ENCODE results near the gene RNF144A. TPM values are rescaled to one million over a fixed set of nuclear protein-coding genes. Genes with fewer than 3 reads are reported as not detected.

RNF144A gene
- total RNA-seq, 1 experiment from 2014 or later, result 13.0 TPM

DNA sequence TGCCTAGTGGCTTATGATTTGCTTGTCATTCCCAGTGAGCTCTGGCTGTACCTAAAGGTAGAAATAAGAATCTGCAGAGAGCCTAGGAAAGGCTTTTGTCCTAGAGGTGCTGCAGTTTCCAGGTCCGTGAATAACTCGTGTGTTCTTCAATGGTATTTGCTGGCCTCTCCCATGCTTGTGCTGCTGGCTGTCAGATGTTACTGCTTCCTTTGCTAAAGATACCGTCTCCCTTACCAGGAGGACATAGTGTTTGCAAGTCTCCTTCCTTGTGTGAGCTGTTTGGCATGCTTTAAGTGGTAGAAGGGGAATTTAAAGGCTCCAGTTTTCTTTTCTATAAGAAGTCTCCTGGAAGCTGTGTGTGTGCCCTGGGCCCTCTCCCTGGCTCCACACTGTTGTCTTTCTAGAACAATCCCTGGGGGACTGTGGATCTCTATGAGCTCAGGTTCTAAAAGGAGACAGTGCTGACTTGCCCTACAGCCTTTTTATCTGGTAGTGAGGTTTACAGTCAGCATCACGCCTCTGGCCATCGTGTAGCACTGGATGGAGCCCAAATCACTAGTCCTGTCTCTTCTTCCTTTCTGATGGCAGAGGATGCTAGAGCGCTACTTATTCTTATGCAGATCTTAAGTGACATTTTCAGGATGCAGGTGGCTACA is 65.8 kb downstream of the RNF144A start:
- ChIA-PET CTCF (no interaction called here), POLR2A (no interaction called here)

GRCh38 chr2:6986301-6986911 is 69.2 kb downstream of the RNF144A start:
- H3K36me3 ChIP-seq (ENCODE audit: control insufficient read depth in 1 of 2, insufficient read depth in 2 of 2, low read length in 2 of 2), result no peaks in the 10 kb centered on the region
- no peak overlapping the region for H2AFZ ChIP-seq (ENCODE audit: low read depth, low read length, poor library complexity, severe bottlenecking)
- H3K27me3 ChIP-seq (ENCODE audit: insufficient read depth, low read length), result no peaks in the 10 kb centered on the region
- ATAC-seq, result no peak
- H4K20me1 ChIP-seq (ENCODE audit: insufficient read depth), result no peaks in the 10 kb centered on the region
- DNase-seq (ENCODE audit: low read depth, low spot score), result no peak
- H3K4me3 ChIP-seq (replicated peaks in 1 of 2; ENCODE audit: low read depth in 1 of 2, low read length in 2 of 2), result no peak overlapping the region
- no peak overlapping the region for H3K9ac ChIP-seq (ENCODE audit: low read length)
- no peak overlapping the region for H3K27ac ChIP-seq (ENCODE audit: low read depth, low read length)
- ChIA-PET CTCF (no interaction called here), POLR2A (no interaction called here), RAD21 (ENCODE audit: low non-redundant PET in 1 of 2, low total read pairs in 2 of 2, uncharacterized antibody in 2 of 2, unreplicated experiment in 2 of 2) (no interaction called here)
- no TSS peak for BruUV-seq (replicated peaks)
- H3K9me2 ChIP-seq (ENCODE audit: insufficient read depth), result no peaks in the 10 kb centered on the region
- H3K9me3 ChIP-seq (ENCODE audit: control insufficient read depth in 1 of 2, insufficient read depth in 1 of 2, low read depth in 1 of 2, low read length in 2 of 2), result no peaks in the 10 kb centered on the region
- intact Hi-C loops (cut with micrococcal nuclease), result no loop called here
- H3K4me1 ChIP-seq (ENCODE audit: control insufficient read depth in 1 of 2, insufficient read depth in 2 of 2, low read length in 2 of 2), result no peaks in the 10 kb centered on the region
- H3K79me2 ChIP-seq (ENCODE audit: insufficient read depth, low read length), result no peaks in the 10 kb centered on the region
- no peak overlapping the region for H3K4me2 ChIP-seq (ENCODE audit: low read length)
- TF ChIP-seq CBX3 (IDR thresholded peaks at IDR 0.05; ENCODE audit: low read depth), result no peak
- no peak for TF ChIP-seq ZNF274 (IDR thresholded peaks at IDR 0.05; ENCODE audit: low read depth, low read length)
- TF ChIP-seq, protein P1, sequence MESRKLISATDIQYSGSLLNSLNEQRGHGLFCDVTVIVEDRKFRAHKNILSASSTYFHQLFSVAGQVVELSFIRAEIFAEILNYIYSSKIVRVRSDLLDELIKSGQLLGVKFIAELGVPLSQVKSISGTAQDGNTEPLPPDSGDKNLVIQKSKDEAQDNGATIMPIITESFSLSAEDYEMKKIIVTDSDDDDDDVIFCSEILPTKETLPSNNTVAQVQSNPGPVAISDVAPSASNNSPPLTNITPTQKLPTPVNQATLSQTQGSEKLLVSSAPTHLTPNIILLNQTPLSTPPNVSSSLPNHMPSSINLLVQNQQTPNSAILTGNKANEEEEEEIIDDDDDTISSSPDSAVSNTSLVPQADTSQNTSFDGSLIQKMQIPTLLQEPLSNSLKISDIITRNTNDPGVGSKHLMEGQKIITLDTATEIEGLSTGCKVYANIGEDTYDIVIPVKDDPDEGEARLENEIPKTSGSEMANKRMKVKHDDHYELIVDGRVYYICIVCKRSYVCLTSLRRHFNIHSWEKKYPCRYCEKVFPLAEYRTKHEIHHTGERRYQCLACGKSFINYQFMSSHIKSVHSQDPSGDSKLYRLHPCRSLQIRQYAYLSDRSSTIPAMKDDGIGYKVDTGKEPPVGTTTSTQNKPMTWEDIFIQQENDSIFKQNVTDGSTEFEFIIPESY (IDR thresholded peaks at IDR 0.05; ENCODE audit: extremely low read depth, insufficient replicate concordance, low read length), result no peak
- TF ChIP-seq POLR2A (IDR thresholded peaks at IDR 0.05; ENCODE audit: borderline replicate concordance, extremely low read depth, insufficient read depth, insufficient read length), result no peak
- no peak for TF ChIP-seq YY1 (IDR thresholded peaks at IDR 0.05; ENCODE audit: extremely low read depth, insufficient replicate concordance, low read depth, low read length)
- TF ChIP-seq CTCF (IDR thresholded peaks at IDR 0.05 in 2 of 3, conservative IDR thresholded peaks at IDR 0.05 in 1 of 3; ENCODE audit: borderline replicate concordance in 1 of 3, insufficient read depth in 1 of 3, low read depth in 2 of 3, low read length in 2 of 3), result no peak
- no peak for TF ChIP-seq SIN3A (IDR thresholded peaks at IDR 0.05; ENCODE audit: low read depth)
- no peak for TF ChIP-seq CEBPB (IDR thresholded peaks at IDR 0.05; ENCODE audit: low read depth)
- no peak for TF ChIP-seq ZFX (IDR thresholded peaks at IDR 0.05)

More for the DNA sequence above, 65.8 kb downstream of the RNF144A start:
- DNase-seq (ENCODE audit: low read depth, low spot score), result no peak
- H3K4me2 ChIP-seq (ENCODE audit: low read length), result no peak overlapping the region
- TF ChIP-seq ELF1 (IDR thresholded peaks at IDR 0.05; ENCODE audit: borderline replicate concordance, low read depth), result no peak
- no peak for TF ChIP-seq ZNF274 (IDR thresholded peaks at IDR 0.05; ENCODE audit: low read depth, low read length)
- TF ChIP-seq POLR2AphosphoS5 (IDR thresholded peaks at IDR 0.05; ENCODE audit: low read depth, low read length), result no peak
- no peak for TF ChIP-seq YY1 (IDR thresholded peaks at IDR 0.05; ENCODE audit: extremely low read depth, insufficient replicate concordance, low read depth, low read length)
- TF ChIP-seq, protein P1 (IDR thresholded peaks at IDR 0.05; ENCODE audit: extremely low read depth, insufficient replicate concordance, low read length), result no peak
- no peak for ATAC-seq
- no peaks in the 10 kb centered on the region for H3K9me2 ChIP-seq (ENCODE audit: insufficient read depth)
- no peak overlapping the region for H2AFZ ChIP-seq (ENCODE audit: low read depth, low read length, poor library complexity, severe bottlenecking)
- intact Hi-C loops (cut with micrococcal nuclease), result no loop called here
- no peak overlapping the region for H3K4me3 ChIP-seq (replicated peaks in 1 of 2; ENCODE audit: low read depth in 1 of 2, low read length in 2 of 2)
- no TSS peak for BruUV-seq (replicated peaks)
- no peaks in the 10 kb centered on the region for H4K20me1 ChIP-seq (ENCODE audit: insufficient read depth)
- H3K9ac ChIP-seq (ENCODE audit: low read length), result no peak overlapping the region
- no peaks in the 10 kb centered on the region for H3K79me2 ChIP-seq (ENCODE audit: insufficient read depth, low read length)
- H3K4me1 ChIP-seq (ENCODE audit: control insufficient read depth in 1 of 2, insufficient read depth in 2 of 2, low read length in 2 of 2), result no peaks in the 10 kb centered on the region
- H3K9me3 ChIP-seq (ENCODE audit: control insufficient read depth in 1 of 2, insufficient read depth in 1 of 2, low read depth in 1 of 2, low read length in 2 of 2), result no peaks in the 10 kb centered on the region; a peak in 1 of 4 replicates
- no peak overlapping the region for H3K27ac ChIP-seq (ENCODE audit: low read depth, low read length)
- H3K36me3 ChIP-seq (ENCODE audit: control insufficient read depth in 1 of 2, insufficient read depth in 2 of 2, low read length in 2 of 2), result no peaks in the 10 kb centered on the region
- RAD21 ChIA-PET (ENCODE audit: low non-redundant PET in 1 of 2, low total read pairs in 2 of 2, uncharacterized antibody in 2 of 2, unreplicated experiment in 2 of 2), result no interaction called here
- H3K27me3 ChIP-seq (ENCODE audit: insufficient read depth, low read length), result no peaks in the 10 kb centered on the region

All from HCT116 (cell line).